Spleen (tissue), 11 donors: Measurements from ENCODE around the gene B3GNT9. TPM values are rescaled to one million over a fixed set of nuclear protein-coding genes. Genes with fewer than 3 reads are reported as not detected.

ENCODE experiments used
- DNase-seq: peaks from one replicate; pipeline ENCODE4 v3.0.0-alpha.2; 2020
- H3K27ac ChIP-seq, 8 donors: fragments of 200-600 bp; sonication (generic) in 7 of 8; 1 replicate in 4 of 8; 2 replicates in 4 of 8; pipeline versions ENCODE4 v1.5.0 to v1.8.0; 2016 to 2021; ENCODE audit warnings: inconsistent platforms in 4 of 8, mild to moderate bottlenecking in 4 of 8, moderate library complexity in 1 of 8
- H3K27me3 ChIP-seq, 7 donors: fragments of 200-600 bp; sonication (generic) in 6 of 7; replicated peaks in 1 of 7; 1 replicate in 4 of 7; 2 replicates in 3 of 7; pipeline versions ENCODE4 v1.5.0 to v1.8.0; 2016 to 2021; ENCODE audit warnings: inconsistent platforms in 3 of 7, mild to moderate bottlenecking in 1 of 7
- H3K36me3 ChIP-seq, 6 donors: fragments of 200-600 bp; sonication (generic) in 5 of 6; 1 replicate in 4 of 6; 2 replicates in 2 of 6; pipeline versions ENCODE4 v1.5.0 to v1.8.0; 2016 to 2021; ENCODE audit warnings: inconsistent platforms in 2 of 6
- H3K4me1 ChIP-seq, 6 donors: fragments of 200-600 bp; sonication (generic) in 5 of 6; 1 replicate in 3 of 6; 2 replicates in 3 of 6; pipeline versions ENCODE4 v1.5.0 to v1.8.0; 2016 to 2021; ENCODE audit warnings: inconsistent platforms in 3 of 6
- H3K4me3 ChIP-seq, 8 donors: fragments of 200-600 bp; sonication (generic) in 7 of 8; 1 replicate in 4 of 8; 2 replicates in 4 of 8; pipeline versions ENCODE4 v1.5.0 to v1.8.0; 2016 to 2021; ENCODE audit warnings: inconsistent platforms in 4 of 8, mild to moderate bottlenecking in 4 of 8, moderate library complexity in 2 of 8
- H3K9me3 ChIP-seq, 8 donors: fragments of 200-600 bp; sonication (generic) in 7 of 8; 1 replicate in 4 of 8; 2 replicates in 4 of 8; pipeline versions ENCODE4 v1.5.0 to v1.8.0; 2016 to 2021; ENCODE audit warnings: inconsistent platforms in 4 of 8
- CTCF ChIP-seq, 11 experiments: fragments of 200-600 bp in 7 of 11; fragments of 450-650 bp in 4 of 11; sonication (generic) in 4 of 11; IDR thresholded peaks in 8 of 11; conservative IDR thresholded peaks in 3 of 11; 1 replicate in 7 of 11; 2 replicates in 4 of 11; pipeline versions ENCODE4 v1.4.0 to v1.8.0; 2016 to 2021; ENCODE audit warnings: antibody characterized with exemption in 11 of 11, inconsistent platforms in 4 of 11, mild to moderate bottlenecking in 1 of 11
- POLR2A ChIP-seq, 3 donors: fragments of 450-650 bp; IDR thresholded peaks; one replicate each; pipeline ENCODE4 v1.5.1; 2017; ENCODE audit warnings: antibody characterized with exemption in 3 of 3, mild to moderate bottlenecking in 1 of 3
- POLR2AphosphoS5 ChIP-seq, 3 donors: sonication (generic); formaldehyde crosslinking; IDR thresholded peaks; one replicate each; pipeline ENCODE4 v1.5.1; 2017; ENCODE audit warnings: antibody characterized with exemption in 3 of 3
- WGBS, 5 donors: extraction: QIAGEN DNeasy Blood & Tissue Kit in 3 of 5; methylation state at CpG; one replicate each; pipeline versions ENCODE4 v1.1.5 to v1.1.7; 2013 to 2018; 5-methylcytosine and 5-hydroxymethylcytosine counted together
- intact Hi-C: fragments of 100-400 bp; cut with DNase I; formaldehyde crosslinking; loops from one replicate; pipeline ENCODE4 v1.15.0; 2023; ENCODE audit warnings: low total_unique reads
- polyA plus RNA-seq, 3 donors: library from polyadenylated mRNA; stranded (reverse); fragments of 200-250 nt; gene quantifications; one replicate each; pipeline ENCODE4 v1.2.1, GENCODE V29; 2013
- total RNA-seq, 7 donors: library from RNA; depleted of rRNA in 3 of 7; stranded (reverse); fragments of >200 nt in 3 of 7; fragmentation: NEBNext Ultra II Directional in 4 of 7; extraction: Animal tissue kit (Norgen Biotek cat#: 25700) in 4 of 7; gene quantifications; one replicate each; pipeline versions ENCODE4 v1.1.0 to v1.2.1, GENCODE V29; 2016 to 2021
- donor health status: healthy with polysubstance abuse.
- donor health status: DM: no; HTN: no; CAD: no; lungs with moderate emphysema.
- donor health status: DM: no; HTN: no; CAD: no.
- donor health status: Bipolar disorder and iron deficiency.
- donor health status: healthy.
- donor health status: DM: no; HTN: no; CAD: no.
- donor health status: DM: yes; HTN: yes; CAD: no.

Gene B3GNT9
- total and polyA plus RNA-seq, 10 donors = 2.0 to 15.3 (median 7.6) TPM

DNA sequence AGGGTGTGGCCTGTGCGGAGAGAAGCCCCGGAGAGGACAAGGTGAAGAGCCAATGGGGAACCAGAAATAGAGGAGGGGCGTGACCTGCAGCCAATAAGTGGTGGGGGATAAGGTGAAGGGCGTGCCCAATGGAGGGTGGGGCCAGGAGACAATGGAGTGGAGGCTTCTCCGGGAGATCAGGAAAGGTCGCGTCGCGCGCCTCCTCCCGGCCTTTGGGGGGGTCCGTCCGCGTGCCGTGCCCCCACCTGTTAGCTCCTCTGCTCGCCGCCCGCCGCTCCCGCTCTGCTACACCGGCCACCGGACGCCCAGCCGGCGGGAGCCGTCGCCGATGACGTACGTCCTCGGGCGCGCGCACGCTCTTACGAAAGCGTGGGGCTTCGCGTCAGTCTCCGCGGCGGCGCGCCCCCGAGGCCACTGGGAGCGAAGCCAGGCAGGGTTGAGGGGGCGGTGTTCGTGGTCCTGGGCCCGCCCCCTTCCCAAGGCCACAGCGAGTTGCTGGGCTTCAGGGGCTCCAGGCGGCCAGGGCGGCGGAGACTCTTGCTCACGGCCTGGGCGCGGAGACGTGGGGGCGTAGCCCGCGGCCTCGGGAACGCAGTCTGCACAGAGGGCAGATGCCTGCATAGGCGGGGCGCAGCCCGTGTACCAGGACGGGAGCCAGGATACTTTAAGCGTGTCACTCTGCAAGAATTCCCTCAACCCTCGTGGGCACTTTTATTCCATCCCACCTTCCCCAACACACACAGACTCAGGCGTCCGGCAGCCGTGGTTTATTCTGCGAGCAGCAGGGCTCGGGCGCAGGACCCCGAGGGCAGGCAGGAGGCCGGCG, 33.0 kb upstream of the B3GNT9 start, which contains the start of gene MATCAP1:
Gene MATCAP1 (minus strand): TSS at position 337 of the 826 bp plus-strand sequence. CDS start 3,353 bp downstream, outside the sequence.
- peaks cover 0 to 12% (median 0%) of the 10 kb centered on the region in 6 donors for H3K36me3 ChIP-seq
- peaks cover 11 to 63% (median 43%) of the 10 kb centered on the region in 6 donors for H3K4me1 ChIP-seq
- no peaks in the 10 kb centered on the region for H3K9me3 ChIP-seq
- WGBS, 5 donors = 0% methylated on average over 28 to 77 of the region's 77 CpGs
- intact Hi-C loops = no loop called here
- H3K4me3 ChIP-seq = peak within 1 kb of the TSS; percentile 60 to 86 (median 70)
- H3K27ac ChIP-seq = peak within 1 kb of the TSS; percentile 93 to 99 (median 95)
- H3K27me3 ChIP-seq = peaks cover 0 to 41% (median 0%) of the 10 kb centered on the region in 7 donors
- no peak for TF ChIP-seq POLR2A (IDR thresholded peaks at IDR 0.05)
- peak; percentile 87 to 93 (median 93) for TF ChIP-seq POLR2AphosphoS5 (IDR thresholded peaks at IDR 0.05)
- TF ChIP-seq CTCF (IDR thresholded peaks at IDR 0.05 in 8 of 11, conservative IDR thresholded peaks at IDR 0.05 in 3 of 11) = peak in 2 of 11 experiments; percentile 33 to 35
- peak; percentile 98 for DNase-seq

DNA sequence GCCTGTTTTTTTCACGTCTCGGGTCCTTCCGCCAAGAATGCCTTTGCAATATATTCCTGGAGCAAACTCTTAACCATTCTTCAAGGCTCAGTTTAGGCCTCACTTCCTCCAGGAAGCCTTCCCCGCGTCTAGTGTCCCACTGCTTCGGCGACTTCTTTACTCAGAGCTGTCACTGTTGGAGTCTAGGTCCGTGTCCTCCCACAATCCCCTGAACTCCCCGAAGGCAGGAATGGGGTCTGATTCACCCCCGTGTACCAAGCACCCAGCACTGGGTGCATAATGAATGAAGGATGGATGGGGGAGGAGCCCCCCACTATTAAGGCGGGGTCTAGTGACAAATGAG, 32.5 kb upstream of the B3GNT9 start:
- peaks cover 0 to 47% (median 0%) of the 10 kb centered on the region in 7 donors for H3K27me3 ChIP-seq
- no peak for DNase-seq
- H3K36me3 ChIP-seq = peaks cover 0 to 12% (median 0%) of the 10 kb centered on the region in 6 donors
- H3K4me3 ChIP-seq = peak overlapping the region; percentile 60 to 86 (median 70)
- peak overlapping the region; percentile 93 to 99 (median 95) for H3K27ac ChIP-seq
- no peak for TF ChIP-seq POLR2AphosphoS5 (IDR thresholded peaks at IDR 0.05)
- no peak for TF ChIP-seq POLR2A (IDR thresholded peaks at IDR 0.05)
- no peak for TF ChIP-seq CTCF (IDR thresholded peaks at IDR 0.05 in 8 of 11, conservative IDR thresholded peaks at IDR 0.05 in 3 of 11)
- no peaks in the 10 kb centered on the region for H3K9me3 ChIP-seq
- peaks cover 13 to 63% (median 49%) of the 10 kb centered on the region in 6 donors for H3K4me1 ChIP-seq
- intact Hi-C loops = no loop called here
- WGBS, 5 donors = 4 to 6% (median 5%) methylated on average over 11 of the region's 11 CpGs

GRCh38 chr16:67182288-67182687, 31.5 kb upstream of the B3GNT9 start:
- H3K27me3 ChIP-seq = peaks cover 0 to 50% (median 6%) of the 10 kb centered on the region in 7 donors
- no peaks in the 10 kb centered on the region for H3K9me3 ChIP-seq
- 72 to 85% (median 80%) methylated on average over 2 of the region's 2 CpGs for WGBS, 5 donors
- H3K27ac ChIP-seq = peak overlapping the region in 1 of 8 donors; percentile 95
- intact Hi-C loops = no loop called here
- TF ChIP-seq CTCF (IDR thresholded peaks at IDR 0.05 in 8 of 11, conservative IDR thresholded peaks at IDR 0.05 in 3 of 11) (no peak), POLR2A (IDR thresholded peaks at IDR 0.05) (no peak), POLR2AphosphoS5 (IDR thresholded peaks at IDR 0.05) (no peak)
- H3K36me3 ChIP-seq = peaks cover 0 to 8% (median 0%) of the 10 kb centered on the region in 6 donors
- no peak for DNase-seq
- H3K4me1 ChIP-seq = peaks cover 17 to 65% (median 52%) of the 10 kb centered on the region in 6 donors
- H3K4me3 ChIP-seq = no peak overlapping the region

GRCh38 chr16:67181346-67181745, 30.5 kb upstream of the B3GNT9 start:
- H3K27me3 ChIP-seq = peaks cover 0 to 50% (median 6%) of the 10 kb centered on the region in 7 donors
- no peaks in the 10 kb centered on the region for H3K9me3 ChIP-seq
- WGBS, 5 donors = 84 to 95% (median 89%) methylated on average over 2 of the region's 2 CpGs
- no peaks in the 10 kb centered on the region for H3K36me3 ChIP-seq
- TF ChIP-seq POLR2A (IDR thresholded peaks at IDR 0.05) (no peak), CTCF (IDR thresholded peaks at IDR 0.05 in 8 of 11, conservative IDR thresholded peaks at IDR 0.05 in 3 of 11) (no peak), POLR2AphosphoS5 (IDR thresholded peaks at IDR 0.05) (no peak)
- peaks cover 17 to 56% (median 47%) of the 10 kb centered on the region in 6 donors for H3K4me1 ChIP-seq
- DNase-seq = no peak
- no peak overlapping the region for H3K27ac ChIP-seq
- intact Hi-C loops = no loop called here
- H3K4me3 ChIP-seq = no peak overlapping the region
